HepG2 (cell line): ENCODE results near the gene GLUL. TPM values are rescaled to one million over a fixed set of nuclear protein-coding genes. Genes with fewer than 3 reads are reported as not detected.
A peak's percentile ranks its signal among the peaks of the same experiment; 100 is the strongest.

Experiments used
- ATAC-seq: fragments of 200-7000 bp; cut with Tn5 transposase; 3 replicates; pipeline ENCODE4 v1.9.1; 2020; ENCODE audit warnings: mild to moderate bottlenecking, moderate library complexity
- BruUV-seq: library from RNA; stranded (reverse); fragments of 400-500 nt; replicated peaks from 2 replicates; lab custom pipeline; 2021; lab: Mats Ljungman, UMichigan
- CTCF ChIA-PET: fragments of 300-600 bp; formaldehyde crosslinking; extraction: SDS; loops from one replicate; lab custom pipeline; 2021; ENCODE audit warnings: low total read pairs, inconsistent platforms, low intra/inter-chr PET ratio; lab: Yijun Ruan, JAX
- POLR2A ChIA-PET: fragments of 350-600 bp; sonication (Branson Sonifier 250); formaldehyde crosslinking; loops from one replicate; lab custom pipeline; 2020; ENCODE audit warnings: antibody characterized with exemption, inconsistent platforms; lab: Yijun Ruan, JAX
- DNase-seq: peaks from one replicate; pipeline ENCODE4 v3.0.0-alpha.2; 2015; ENCODE audit warnings: low spot score
- FAIRE-seq: peaks from 3 replicates; lab custom pipeline; 2011; peaks lifted over from hg19 to GRCh38; lab: Jason Lieb, UNC
- H2AFZ ChIP-seq: one replicate; pipeline ENCODE4 v1.6.1; 2011; ENCODE audit warnings: low read length, inconsistent platforms
- H3K27ac ChIP-seq: fragments of 300-600 bp; 3 replicates; pipeline ENCODE4 v1.8.0; 2011; ENCODE audit warnings: mixed run types, mild to moderate bottlenecking, mixed read lengths, low read length, inconsistent platforms; ENCODE audit not compliant: insufficient read depth; ENCODE audit errors: extremely low read length
- H3K27me3 ChIP-seq, 2 experiments: fragments of 200-600 bp in 1 of 2; 2 replicates in 1 of 2; 3 replicates in 1 of 2; pipeline versions ENCODE4 v1.6.0 to v1.8.0; 2011; ENCODE audit warnings: low read length in 2 of 2, mild to moderate bottlenecking in 2 of 2, moderate library complexity in 2 of 2, inconsistent platforms in 1 of 2; ENCODE audit not compliant: insufficient read depth in 2 of 2, control insufficient read depth in 1 of 2
- H3K36me3 ChIP-seq, 2 experiments: fragments of 200-600 bp in 1 of 2; replicated peaks in 1 of 2; 2 replicates in 1 of 2; 3 replicates in 1 of 2; pipeline versions ENCODE4 v1.5.1 to v1.8.0; 2011; ENCODE audit warnings: low read length in 2 of 2, inconsistent platforms in 1 of 2; ENCODE audit not compliant: insufficient read depth in 2 of 2, control insufficient read depth in 1 of 2
- H3K4me1 ChIP-seq: 2 replicates; pipeline ENCODE4 v1.5.1; 2012; ENCODE audit warnings: low read length, inconsistent platforms; ENCODE audit not compliant: insufficient read depth
- H3K4me2 ChIP-seq: 2 replicates; pipeline ENCODE4 v1.6.0; 2011; ENCODE audit warnings: low read depth, low read length, inconsistent platforms
- H3K4me3 ChIP-seq, 3 experiments: fragments of 200-600 bp in 1 of 3; sonication (generic), shearing (Covaris generic) in 1 of 3; replicated peaks in 1 of 3; 2 replicates each; pipeline ENCODE4 v1.5.1; 2011 to 2016; ENCODE audit warnings: low read length in 3 of 3, inconsistent platforms in 2 of 3, low read depth in 2 of 3, mild to moderate bottlenecking in 2 of 3, control low read depth in 1 of 3, mixed read lengths in 1 of 3; ENCODE audit not compliant: insufficient read depth in 1 of 3
- H3K79me2 ChIP-seq: one replicate; pipeline ENCODE4 v1.6.1; 2011; ENCODE audit warnings: low read length, inconsistent platforms; ENCODE audit not compliant: insufficient read depth
- H3K9ac ChIP-seq: 2 replicates; pipeline ENCODE4 v1.6.0; 2011; ENCODE audit warnings: mild to moderate bottlenecking, low read depth, low read length, inconsistent platforms; ENCODE audit not compliant: insufficient read depth
- H3K9me3 ChIP-seq: 2 replicates; pipeline ENCODE4 v1.5.1; 2012; ENCODE audit warnings: mild to moderate bottlenecking, low read length
- H4K20me1 ChIP-seq: 2 replicates; pipeline ENCODE4 v1.6.0; 2011; ENCODE audit warnings: inconsistent platforms, mild to moderate bottlenecking, low read length, moderate library complexity; ENCODE audit not compliant: insufficient read depth
- MAZ ChIP-seq, 2 experiments: sonication (generic) in 1 of 2; formaldehyde crosslinking in 1 of 2; IDR thresholded peaks; 2 replicates each; pipeline versions ENCODE4 v1.5.0 to v1.6.1; 2012 to 2020; ENCODE audit warnings: low read depth in 2 of 2, mild to moderate bottlenecking in 2 of 2, borderline replicate concordance in 1 of 2, improper control_type of control experiment in 1 of 2, low read length in 1 of 2, missing genetic modification reagents in 1 of 2, moderate library complexity in 1 of 2
- PITX1 ChIP-seq: sonication (generic); formaldehyde crosslinking; IDR thresholded peaks from 2 replicates; pipeline ENCODE4 v1.5.1; 2020; ENCODE audit warnings: mild to moderate bottlenecking, missing genetic modification reagents
- RFX1 ChIP-seq: fragments of 450-650 bp; IDR thresholded peaks from 2 replicates; pipeline ENCODE4 v1.6.1; 2017
- RXRA ChIP-seq: sonication (generic); formaldehyde crosslinking; IDR thresholded peaks from 2 replicates; pipeline ENCODE4 v1.5.1; 2020; ENCODE audit warnings: missing genetic modification reagents
- TARDBP ChIP-seq: sonication (generic); formaldehyde crosslinking; IDR thresholded peaks from 2 replicates; pipeline ENCODE4 v1.8.0; 2022; ENCODE audit warnings: mild to moderate bottlenecking, missing genetic modification reagents
- ZBTB42 ChIP-seq: sonication (generic); formaldehyde crosslinking; IDR thresholded peaks from 2 replicates; pipeline ENCODE4 v1.5.0; 2020; ENCODE audit warnings: mild to moderate bottlenecking, missing genetic modification reagents
- ZNF205 ChIP-seq: IDR thresholded peaks from 2 replicates; pipeline ENCODE4 v1.6.1; 2018; ENCODE audit warnings: missing biosample characterization, missing genetic modification reagents
- ZNF224 ChIP-seq: sonication (generic); formaldehyde crosslinking; IDR thresholded peaks from 2 replicates; pipeline ENCODE4 v1.5.0; 2020; ENCODE audit warnings: mild to moderate bottlenecking, missing genetic modification reagents
- ZNF3 ChIP-seq: IDR thresholded peaks from 2 replicates; pipeline ENCODE4 v1.7.0; 2017; ENCODE audit warnings: inconsistent platforms
- ZNF547 ChIP-seq: sonication (generic); formaldehyde crosslinking; IDR thresholded peaks from 2 replicates; pipeline ENCODE4 v1.5.1; 2020; ENCODE audit warnings: mild to moderate bottlenecking, missing genetic modification reagents
- WGBS: methylation state at CpG from one replicate; pipeline ENCODE4 v1.1.6; 2017; ENCODE audit warnings: low lambda C conversion rate; 5-methylcytosine and 5-hydroxymethylcytosine counted together
- in situ Hi-C: cut with HindIII; loops from 2 replicates; pipeline ENCODE4 v1.10.0; 2017; ENCODE audit warnings: low pct_unique_long_range_greater_than_20kb; ENCODE audit not compliant: extremely low pct_ligation_motif_present
- intact Hi-C: fragments of 100-400 bp; cut with micrococcal nuclease; formaldehyde crosslinking; loops from one replicate; pipeline ENCODE4 v1.10.0; 2022; ENCODE audit not compliant: unreplicated experiment
- polyA plus RNA-seq, 8 experiments: library from polyadenylated mRNA; depleted of rRNA in 3 of 8; stranded (reverse) in 7 of 8; unstranded in 1 of 8; fragments of >200 nt; fragmentation: Illumina TruSeq in 4 of 8; extraction: Trizol in 4 of 8; gene quantifications; 2 replicates each; pipeline versions ENCODE4 v1.2.1 to v1.2.3, GENCODE V29; 2011 to 2016; ENCODE audit warnings: low read depth in 4 of 8, missing spikeins in 1 of 8, mixed read lengths in 1 of 8; ENCODE audit not compliant: insufficient read depth in 1 of 8
- total RNA-seq, 5 experiments: library from RNA; depleted of rRNA; stranded (reverse); fragments of >200 nt; fragmentation: Illumina TruSeq; extraction: Trizol; gene quantifications; 2 replicates each; pipeline ENCODE4 v1.2.3, GENCODE V29; 2016; ENCODE audit warnings: low read depth in 1 of 5
- TF ChIP-seq, protein P1 (sequence below): IDR thresholded peaks from 2 replicates; pipeline ENCODE4 v1.6.1; 2016; ENCODE audit warnings: missing compliant biosample characterization, missing genetic modification reagents, borderline replicate concordance

Gene GLUL
- total and polyA plus RNA-seq, 2 of the 13 experiments (the other 11 are each of a cell fraction or from before 2014, with no cell fraction given), result 423 to 827 TPM

DNA sequence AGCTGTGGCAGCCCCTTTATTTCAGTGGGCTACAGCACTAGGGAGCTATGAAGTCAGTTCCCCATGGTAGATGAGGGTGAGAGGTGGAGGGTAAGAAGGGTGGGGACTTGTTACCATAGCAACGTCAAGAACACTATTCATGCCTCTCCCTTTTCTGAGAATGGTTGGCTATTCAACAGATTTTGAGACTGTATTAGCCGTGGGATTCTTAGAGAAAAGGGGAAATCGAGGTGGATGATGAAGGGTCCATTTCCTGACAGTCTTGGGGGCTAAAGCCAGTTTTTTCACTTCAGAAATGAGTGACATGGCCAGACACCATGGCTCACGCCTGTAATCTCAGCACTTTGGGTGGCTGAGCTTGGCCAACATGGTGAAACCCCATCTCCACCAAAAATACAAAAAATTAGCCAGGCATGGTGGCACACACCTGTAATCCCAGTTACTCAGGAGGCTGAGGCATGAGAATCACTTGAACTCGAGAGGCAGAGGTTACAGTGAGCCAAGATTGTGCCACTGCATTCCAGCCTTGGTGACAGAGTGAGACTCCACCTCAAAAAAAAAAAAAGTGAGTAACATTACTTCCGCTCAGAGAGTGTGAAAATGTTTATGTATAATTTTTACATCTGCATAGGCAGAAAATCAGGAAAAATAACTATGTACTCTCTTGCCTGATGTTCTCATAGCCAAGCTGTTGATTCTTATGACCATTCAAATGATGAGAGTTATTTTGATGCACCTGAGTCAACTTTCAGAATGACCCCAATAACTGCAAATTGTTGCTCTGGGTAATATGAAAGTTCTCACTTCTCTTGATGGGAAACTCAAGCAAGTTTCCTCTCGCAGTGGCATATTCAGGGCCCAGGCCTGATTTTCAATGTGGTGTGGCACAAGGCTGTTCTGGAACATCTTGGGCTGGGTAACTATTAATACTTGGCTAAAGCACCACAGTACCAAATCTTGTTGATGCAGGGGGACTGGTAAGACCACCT is 35.1 kb upstream of the GLUL start:
- Histone ChIP-seq H3K27ac (no peak overlapping the region), H3K9ac (no peak overlapping the region), H3K4me2 (no peak overlapping the region), H3K4me3 (no peak overlapping the region), H3K36me3 (no peaks in the 10 kb centered on the region), H4K20me1 (no peaks in the 10 kb centered on the region), H3K4me1 (no peaks in the 10 kb centered on the region), H3K9me3 (no peaks in the 10 kb centered on the region), H2AFZ (no peak overlapping the region), H3K79me2 (no peaks in the 10 kb centered on the region)
- ATAC-seq (no peak), FAIRE-seq (no peak)
- POLR2A ChIA-PET, result no interaction called here
- BruUV-seq, result no TSS peak
- in situ Hi-C loops, result no loop called here
- TF ChIP-seq MAZ (IDR thresholded peaks at IDR 0.05; ENCODE audit: borderline replicate concordance, low read depth, low read length) (no peak), MAZ (CRISPR knock-in tag; IDR thresholded peaks at IDR 0.05; ENCODE audit: low read depth) (no peak), ZNF205 (CRISPR knock-in tag) (no peak), ZNF3 (no peak), TARDBP (no peak), PITX1 (no peak), RFX1 (peak; percentile 40; the same call in 1 of the 2 replicates)
- TF ChIP-seq, all 625 proteins: peak for 1
- intact Hi-C loops, result no loop called here
- 21% methylated on average over 7 of the region's 7 CpGs for whole genome bisulfite sequencing
- DNase-seq, result no peak
- H3K27me3 ChIP-seq, result no peaks in the 10 kb centered on the region
- CTCF ChIA-PET, result no interaction called here

DNA sequence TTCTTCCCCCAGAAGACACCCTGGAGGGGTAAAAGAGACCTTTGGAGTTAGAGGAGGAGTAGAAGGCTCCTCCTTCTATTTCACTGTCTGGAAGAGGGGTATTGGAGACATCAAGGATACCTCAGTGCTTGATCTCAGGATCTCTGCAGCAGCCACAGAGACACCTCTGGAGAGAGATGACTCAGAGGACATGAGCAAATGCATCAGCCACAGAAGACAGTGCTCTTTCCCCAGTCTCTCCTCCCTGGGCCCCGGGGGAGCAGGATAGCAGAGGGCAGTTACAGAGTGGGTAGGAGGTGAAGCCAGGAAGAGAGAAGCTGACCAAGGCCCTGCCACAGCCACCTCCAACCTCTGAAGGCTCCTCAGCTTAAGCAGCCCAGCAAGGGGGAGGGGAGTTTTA is 24.2 kb upstream of the GLUL start:
- no peak for DNase-seq
- in situ Hi-C loops, result no loop called here

More for the DNA sequence above, 24.2 kb upstream of the GLUL start:
- Histone ChIP-seq H3K27ac (no peak overlapping the region), H3K27me3 (peaks cover 0 to 5% of the 10 kb centered on the region in 2 experiments; a peak in 1 of 5 replicates), H3K36me3 (no peaks in the 10 kb centered on the region), H3K9me3 (no peaks in the 10 kb centered on the region), H4K20me1 (no peaks in the 10 kb centered on the region), H2AFZ (no peak overlapping the region), H3K9ac (no peak overlapping the region), H3K4me2 (no peak overlapping the region), H3K4me3 (no peak overlapping the region), H3K79me2 (no peaks in the 10 kb centered on the region), H3K4me1 (no peaks in the 10 kb centered on the region)
- FAIRE-seq (no peak), ATAC-seq (no peak)
- intact Hi-C loops, result no loop called here
- TF ChIP-seq ZNF547 (no peak), ZBTB42 (CRISPR knock-in tag) (no peak), RXRA (no peak), ZNF224 (no peak)
- TF ChIP-seq, protein P1, sequence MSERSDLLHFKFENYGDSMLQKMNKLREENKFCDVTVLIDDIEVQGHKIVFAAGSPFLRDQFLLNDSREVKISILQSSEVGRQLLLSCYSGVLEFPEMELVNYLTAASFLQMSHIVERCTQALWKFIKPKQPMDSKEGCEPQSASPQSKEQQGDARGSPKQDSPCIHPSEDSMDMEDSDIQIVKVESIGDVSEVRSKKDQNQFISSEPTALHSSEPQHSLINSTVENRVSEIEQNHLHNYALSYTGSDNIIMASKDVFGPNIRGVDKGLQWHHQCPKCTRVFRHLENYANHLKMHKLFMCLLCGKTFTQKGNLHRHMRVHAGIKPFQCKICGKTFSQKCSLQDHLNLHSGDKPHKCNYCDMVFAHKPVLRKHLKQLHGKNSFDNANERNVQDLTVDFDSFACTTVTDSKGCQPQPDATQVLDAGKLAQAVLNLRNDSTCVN (CRISPR knock-in tag), result no peak
- BruUV-seq, result no TSS peak
- 0% methylated on average over 1 of the region's 1 CpG for WGBS
- ChIA-PET CTCF (no interaction called here), POLR2A (no interaction called here)
